ENCODE measurements around the gene NRG3. TPM values are rescaled to one million over a fixed set of nuclear protein-coding genes. Genes with fewer than 3 reads are reported as not detected.

Gene NRG3
- total RNA-seq, 1 donor from 2014 or later, result 1.6 TPM

DNA sequence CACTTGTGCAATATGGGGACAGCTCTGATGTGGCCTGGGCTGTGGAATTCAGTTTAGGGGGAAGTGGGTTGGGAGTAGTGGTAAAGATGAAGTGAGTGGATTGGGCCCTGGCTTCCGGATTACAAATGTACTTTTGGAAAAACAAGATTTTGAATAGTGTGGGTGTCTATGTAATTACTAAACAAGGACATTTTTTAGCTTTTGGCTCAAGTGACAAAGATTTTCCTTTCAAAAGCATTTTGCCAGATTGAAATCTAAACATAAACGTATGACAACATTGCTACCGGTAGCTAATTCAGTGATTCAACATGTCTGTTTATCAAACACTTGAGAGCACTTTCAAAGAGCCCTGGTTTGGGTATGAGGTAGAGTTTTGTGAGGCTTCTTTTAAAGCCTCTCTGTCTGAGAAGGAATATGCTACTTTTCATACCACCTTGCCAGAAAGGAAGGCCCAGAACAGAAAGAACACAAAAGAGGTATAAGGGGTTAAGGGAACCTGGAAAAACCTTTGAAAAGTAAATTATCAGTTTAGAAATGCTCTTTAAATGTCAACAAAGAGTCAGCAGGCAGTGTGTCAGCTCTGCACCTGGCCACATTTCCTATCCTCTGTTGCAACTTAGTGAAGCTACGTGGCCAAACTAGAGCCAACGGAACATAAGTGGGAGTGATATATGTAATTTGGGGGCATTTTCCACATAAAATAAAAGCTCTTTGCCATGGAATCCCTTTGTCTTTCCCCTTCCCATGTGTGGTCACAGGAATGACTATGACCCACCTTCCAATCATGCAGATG, 516.1 kb downstream of the NRG3 start:
- TF ChIP-seq, protein P1, sequence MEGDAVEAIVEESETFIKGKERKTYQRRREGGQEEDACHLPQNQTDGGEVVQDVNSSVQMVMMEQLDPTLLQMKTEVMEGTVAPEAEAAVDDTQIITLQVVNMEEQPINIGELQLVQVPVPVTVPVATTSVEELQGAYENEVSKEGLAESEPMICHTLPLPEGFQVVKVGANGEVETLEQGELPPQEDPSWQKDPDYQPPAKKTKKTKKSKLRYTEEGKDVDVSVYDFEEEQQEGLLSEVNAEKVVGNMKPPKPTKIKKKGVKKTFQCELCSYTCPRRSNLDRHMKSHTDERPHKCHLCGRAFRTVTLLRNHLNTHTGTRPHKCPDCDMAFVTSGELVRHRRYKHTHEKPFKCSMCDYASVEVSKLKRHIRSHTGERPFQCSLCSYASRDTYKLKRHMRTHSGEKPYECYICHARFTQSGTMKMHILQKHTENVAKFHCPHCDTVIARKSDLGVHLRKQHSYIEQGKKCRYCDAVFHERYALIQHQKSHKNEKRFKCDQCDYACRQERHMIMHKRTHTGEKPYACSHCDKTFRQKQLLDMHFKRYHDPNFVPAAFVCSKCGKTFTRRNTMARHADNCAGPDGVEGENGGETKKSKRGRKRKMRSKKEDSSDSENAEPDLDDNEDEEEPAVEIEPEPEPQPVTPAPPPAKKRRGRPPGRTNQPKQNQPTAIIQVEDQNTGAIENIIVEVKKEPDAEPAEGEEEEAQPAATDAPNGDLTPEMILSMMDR (IDR thresholded peaks at IDR 0.05), result no peak
- no peak for DNase-seq (ENCODE audit: low spot score in 2 of 2)
- intact Hi-C loops (cut with DNase I), result no loop called here
- Histone ChIP-seq H3K27me3 (no peaks in the 10 kb centered on the region), H3K27ac (no peak overlapping the region), H3K9me3 (no peaks in the 10 kb centered on the region), H3K4me1 (no peaks in the 10 kb centered on the region), H3K4me3 (no peak overlapping the region), H3K36me3 (no peaks in the 10 kb centered on the region)

GRCh38 chr10:82391971-82392370, 517.0 kb downstream of the NRG3 start:
- no peak overlapping the region for H3K4me3 ChIP-seq
- no peaks in the 10 kb centered on the region for H3K36me3 ChIP-seq
- no peaks in the 10 kb centered on the region for H3K27me3 ChIP-seq
- H3K9me3 ChIP-seq, result no peaks in the 10 kb centered on the region
- no peak for DNase-seq (ENCODE audit: low spot score in 2 of 2)
- H3K4me1 ChIP-seq, result no peaks in the 10 kb centered on the region
- TF ChIP-seq, protein P1 (IDR thresholded peaks at IDR 0.05), result no peak
- intact Hi-C loops (cut with DNase I), result no loop called here
- no peak overlapping the region for H3K27ac ChIP-seq

DNA sequence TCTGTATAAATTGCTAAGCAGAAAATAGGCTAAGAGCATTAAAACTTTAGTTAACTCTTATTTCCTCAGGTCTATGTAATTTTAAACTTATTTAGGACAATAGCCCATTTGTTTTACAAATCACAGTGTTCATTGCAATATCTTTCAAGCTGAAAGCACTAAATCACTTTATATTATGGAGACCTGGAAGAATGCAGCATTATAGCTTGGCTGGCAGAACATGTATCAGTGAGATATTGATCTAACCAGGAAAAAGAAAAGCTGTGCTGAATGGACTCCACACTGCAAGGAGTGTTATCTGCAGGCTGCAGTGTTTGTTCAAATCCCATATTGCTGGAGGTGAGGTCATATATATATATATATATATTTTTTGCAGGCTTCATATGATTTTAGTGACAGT, 517.5 kb downstream of the NRG3 start:
- H3K4me1 ChIP-seq, result no peaks in the 10 kb centered on the region
- TF ChIP-seq, protein P1 (IDR thresholded peaks at IDR 0.05), result no peak
- intact Hi-C loops (cut with DNase I), result no loop called here
- no peak for DNase-seq (ENCODE audit: low spot score in 2 of 2)
- H3K27ac ChIP-seq, result no peak overlapping the region
- no peaks in the 10 kb centered on the region for H3K9me3 ChIP-seq
- H3K27me3 ChIP-seq, result no peaks in the 10 kb centered on the region
- no peaks in the 10 kb centered on the region for H3K36me3 ChIP-seq
- no peak overlapping the region for H3K4me3 ChIP-seq

DNA sequence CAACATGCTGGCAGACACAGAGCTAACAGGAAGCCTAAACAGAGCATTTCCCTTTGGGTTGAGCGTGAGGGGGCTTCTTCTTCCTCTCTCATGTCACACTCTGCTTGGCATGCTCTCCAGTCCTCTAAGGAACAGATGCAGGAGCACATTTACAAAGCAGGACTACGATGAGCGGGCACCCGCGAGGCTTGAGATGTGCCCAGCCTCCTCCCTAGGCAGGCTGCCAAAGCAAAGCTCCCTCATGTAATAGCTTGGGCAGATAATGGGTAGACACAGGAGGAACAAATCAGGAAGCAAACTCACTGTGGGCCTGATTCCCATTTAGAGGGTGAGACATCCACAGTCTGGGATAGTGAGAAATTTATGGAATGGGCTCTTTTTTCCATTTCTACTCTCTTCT, 519.1 kb downstream of the NRG3 start:
- H3K4me3 ChIP-seq, result no peak overlapping the region
- H3K36me3 ChIP-seq, result no peaks in the 10 kb centered on the region
- no peak for DNase-seq (ENCODE audit: low spot score in 2 of 2)
- TF ChIP-seq, protein P1 (IDR thresholded peaks at IDR 0.05), result no peak
- no peaks in the 10 kb centered on the region for H3K27me3 ChIP-seq
- no peaks in the 10 kb centered on the region for H3K4me1 ChIP-seq
- no peaks in the 10 kb centered on the region for H3K9me3 ChIP-seq
- intact Hi-C loops (cut with DNase I), result no loop called here
- no peak overlapping the region for H3K27ac ChIP-seq

DNA sequence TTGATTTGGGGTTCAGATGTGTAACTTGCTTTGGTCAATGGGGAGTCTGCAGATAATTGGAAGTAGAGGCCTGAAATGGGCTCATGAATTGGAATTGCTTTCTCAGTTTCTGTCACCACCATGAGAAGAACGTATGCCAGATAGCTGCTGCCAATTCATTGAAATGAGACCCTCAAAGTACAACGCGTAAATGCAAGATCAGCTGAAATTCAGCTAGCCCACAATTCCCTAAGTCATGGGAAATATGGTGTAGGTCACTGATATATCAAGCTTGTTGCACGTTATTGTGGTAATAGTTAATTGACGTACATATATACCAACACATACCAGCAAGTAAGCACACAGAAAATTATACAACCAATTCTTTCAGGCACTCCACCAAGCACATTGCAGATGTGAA, 520.0 kb downstream of the NRG3 start:
- no peaks in the 10 kb centered on the region for H3K4me1 ChIP-seq
- H3K4me3 ChIP-seq, result no peak overlapping the region
- H3K9me3 ChIP-seq, result no peaks in the 10 kb centered on the region
- H3K36me3 ChIP-seq, result no peaks in the 10 kb centered on the region
- TF ChIP-seq, protein P1 (IDR thresholded peaks at IDR 0.05), result no peak
- intact Hi-C loops (cut with DNase I), result no loop called here
- no peak overlapping the region for H3K27ac ChIP-seq
- no peak for DNase-seq (ENCODE audit: low spot score in 2 of 2)
- no peaks in the 10 kb centered on the region for H3K27me3 ChIP-seq
